GM08714 (cell line): Measurements from ENCODE around the gene SBNO1.
"Not testable (repeated sequence)": the region's sequence is repeated elsewhere in the genome, so short reads cannot be mapped to it uniquely, and the experiment has no call there.

ENCODE experiments used
- H3K4me3 ChIP-seq: fragments of 200-500 bp; sonication (Bioruptor generic); 2 replicates; pipeline ENCODE4 v1.5.1; 2014; ENCODE audit warnings: mild to moderate bottlenecking, low read length, inconsistent platforms
- ZNF274 ChIP-seq: IDR thresholded peaks from 2 replicates; pipeline ENCODE4 v1.6.1; 2012; ENCODE audit warnings: mild to moderate bottlenecking, low read depth, low read length

SBNO1 gene

GRCh38 chr12:123364532-123365024 is at the start of gene SBNO1:
Gene SBNO1 (minus strand): TSS chr12:123364847. CDS start chr12:123350441, 14,406 bp downstream.
- TF ChIP-seq ZNF274: no peak
- peak within 1 kb of the TSS; percentile 90 for H3K4me3 ChIP-seq

GRCh38 chr12:123410041-123410412 is 45.4 kb upstream of the SBNO1 start:
- no peak overlapping the region for H3K4me3 ChIP-seq
- TF ChIP-seq ZNF274: no peak

GRCh38 chr12:123409284-123410040 is 44.8 kb upstream of the SBNO1 start:
- H3K4me3 ChIP-seq: not testable (repeated sequence)

GRCh38 chr12:123408619-123409018 is 44.0 kb upstream of the SBNO1 start:
- H3K4me3 ChIP-seq: not testable (repeated sequence)

- H3K4me3 ChIP-seq: not testable (repeated sequence)
These were observed 43.3 kb upstream of the SBNO1 start for GRCh38 chr12:123407934-123408333.

GRCh38 chr12:123407269-123407668 is 42.6 kb upstream of the SBNO1 start:
- not testable (repeated sequence) for H3K4me3 ChIP-seq

- no peak overlapping the region for H3K4me3 ChIP-seq
- no peak for TF ChIP-seq ZNF274
These were observed 39.9 kb upstream of the SBNO1 start for GRCh38 chr12:123404581-123404980.

- no peak overlapping the region for H3K4me3 ChIP-seq
- TF ChIP-seq ZNF274: no peak
These were observed 37.4 kb upstream of the SBNO1 start for GRCh38 chr12:123401753-123402683.

GRCh38 chr12:123399255-123399617 is 34.6 kb upstream of the SBNO1 start:
- no peak overlapping the region for H3K4me3 ChIP-seq
- TF ChIP-seq ZNF274: no peak

GRCh38 chr12:123398550-123399254 is 34.1 kb upstream of the SBNO1 start:
- no peak overlapping the region for H3K4me3 ChIP-seq
- TF ChIP-seq ZNF274: no peak

GRCh38 chr12:123398177-123398549 is 33.5 kb upstream of the SBNO1 start:
- no peak overlapping the region for H3K4me3 ChIP-seq
- TF ChIP-seq ZNF274: no peak

- TF ChIP-seq ZNF274: no peak
- no peak overlapping the region for H3K4me3 ChIP-seq
These were observed 32.8 kb upstream of the SBNO1 start for GRCh38 chr12:123397400-123397799.

GRCh38 chr12:123396954-123397353 is 32.3 kb upstream of the SBNO1 start:
- TF ChIP-seq ZNF274: no peak
- no peak overlapping the region for H3K4me3 ChIP-seq

- H3K4me3 ChIP-seq: no peak overlapping the region
- no peak for TF ChIP-seq ZNF274
These were observed 31.9 kb upstream of the SBNO1 start for GRCh38 chr12:123396543-123396942.

- H3K4me3 ChIP-seq: no peak overlapping the region
- TF ChIP-seq ZNF274: no peak
These were observed 30.6 kb upstream of the SBNO1 start for GRCh38 chr12:123395236-123395635.
